Parathyroid adenoma (tissue), 2 donors: ENCODE measurements around the gene GAS7.
A peak's percentile ranks its signal among the peaks of the same experiment; 100 is the strongest.

Experiments used
- H2AFZ ChIP-seq: fragments of 300-600 bp; sonication (generic); one replicate; pipeline ENCODE4 v1.7.0; 2017; ENCODE audit warnings: antibody characterized with exemption, mild to moderate bottlenecking
- H3K27ac ChIP-seq: fragments of 300-600 bp; sonication (generic); one replicate; pipeline ENCODE4 v1.7.0; 2017
- H3K27me3 ChIP-seq: fragments of 300-600 bp; sonication (generic); one replicate; pipeline ENCODE4 v1.7.0; 2017; ENCODE audit warnings: low read length; ENCODE audit not compliant: control insufficient read depth, insufficient read depth
- H3K36me3 ChIP-seq: fragments of 300-600 bp; sonication (generic); one replicate; pipeline ENCODE4 v1.7.0; 2017; ENCODE audit warnings: low read length; ENCODE audit not compliant: control insufficient read depth, insufficient read depth
- H3K4me1 ChIP-seq: fragments of 300-600 bp; sonication (generic); one replicate; pipeline ENCODE4 v1.7.0; 2017; ENCODE audit warnings: control low read depth
- H3K4me2 ChIP-seq: fragments of 300-600 bp; sonication (generic); one replicate; pipeline ENCODE4 v1.7.0; 2017; ENCODE audit warnings: low read length
- H3K4me3 ChIP-seq: fragments of 300-600 bp; sonication (generic); one replicate; pipeline ENCODE4 v1.7.0; 2017; ENCODE audit warnings: low read depth, low read length
- H3K79me2 ChIP-seq: fragments of 300-600 bp; sonication (generic); one replicate; pipeline ENCODE4 v1.7.0; 2017; ENCODE audit warnings: control low read depth
- H3K9ac ChIP-seq: fragments of 300-600 bp; sonication (generic); one replicate; pipeline ENCODE4 v1.7.0; 2017; ENCODE audit warnings: mild to moderate bottlenecking
- H3K9me3 ChIP-seq: fragments of 300-600 bp; sonication (generic); one replicate; pipeline ENCODE4 v1.7.0; 2017; ENCODE audit warnings: low read length; ENCODE audit not compliant: control insufficient read depth
- TF ChIP-seq, protein P1 (sequence below): fragments of 300-600 bp; sonication (generic); IDR thresholded peaks from one replicate; pipeline ENCODE4 v1.7.0; 2017; ENCODE audit warnings: antibody characterized with exemption, mild to moderate bottlenecking
- donor health status: primary hyperparathyroidism.

The GAS7 gene

DNA sequence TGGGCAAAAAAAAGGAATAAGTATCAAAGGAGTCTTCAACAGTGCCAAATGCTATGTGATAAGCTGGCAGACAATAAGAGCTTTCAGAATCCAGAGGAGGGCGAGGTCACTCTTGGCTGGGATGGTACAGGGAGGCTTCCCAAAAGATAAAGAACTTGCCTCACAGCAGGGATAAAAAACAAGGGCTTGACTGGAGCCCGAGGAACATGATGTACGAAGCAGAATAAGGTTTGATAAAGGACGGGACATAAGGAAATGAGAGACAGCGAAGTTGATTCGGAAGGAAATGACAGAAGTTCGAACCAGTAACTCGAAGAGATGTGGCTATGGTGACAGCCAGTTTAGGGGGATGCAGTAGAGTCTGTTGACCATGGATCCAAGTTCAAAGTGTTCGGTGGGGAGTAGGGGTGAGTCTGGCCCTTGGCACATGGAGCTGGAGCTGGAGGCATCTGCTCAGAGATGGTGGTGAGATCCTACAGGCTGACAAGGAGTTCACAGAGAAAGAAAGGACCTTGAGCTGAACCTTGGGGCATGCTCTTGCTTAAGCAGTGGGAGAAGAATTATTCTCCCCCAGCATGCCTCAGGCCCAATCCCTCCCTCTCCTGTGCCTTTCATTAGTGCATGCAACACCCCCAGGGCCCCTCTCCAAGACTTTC is 155.7 kb downstream of the GAS7 start:
- Histone ChIP-seq H3K27me3 (no peaks in the 10 kb centered on the region), H3K79me2 (no peaks in the 10 kb centered on the region), H3K9ac (no peak overlapping the region), H3K9me3 (no peaks in the 10 kb centered on the region), H2AFZ (no peak overlapping the region), H3K36me3 (no peaks in the 10 kb centered on the region), H3K4me3 (no peak overlapping the region), H3K27ac (no peak overlapping the region), H3K4me1 (no peaks in the 10 kb centered on the region), H3K4me2 (no peak overlapping the region)
- TF ChIP-seq, protein P1, sequence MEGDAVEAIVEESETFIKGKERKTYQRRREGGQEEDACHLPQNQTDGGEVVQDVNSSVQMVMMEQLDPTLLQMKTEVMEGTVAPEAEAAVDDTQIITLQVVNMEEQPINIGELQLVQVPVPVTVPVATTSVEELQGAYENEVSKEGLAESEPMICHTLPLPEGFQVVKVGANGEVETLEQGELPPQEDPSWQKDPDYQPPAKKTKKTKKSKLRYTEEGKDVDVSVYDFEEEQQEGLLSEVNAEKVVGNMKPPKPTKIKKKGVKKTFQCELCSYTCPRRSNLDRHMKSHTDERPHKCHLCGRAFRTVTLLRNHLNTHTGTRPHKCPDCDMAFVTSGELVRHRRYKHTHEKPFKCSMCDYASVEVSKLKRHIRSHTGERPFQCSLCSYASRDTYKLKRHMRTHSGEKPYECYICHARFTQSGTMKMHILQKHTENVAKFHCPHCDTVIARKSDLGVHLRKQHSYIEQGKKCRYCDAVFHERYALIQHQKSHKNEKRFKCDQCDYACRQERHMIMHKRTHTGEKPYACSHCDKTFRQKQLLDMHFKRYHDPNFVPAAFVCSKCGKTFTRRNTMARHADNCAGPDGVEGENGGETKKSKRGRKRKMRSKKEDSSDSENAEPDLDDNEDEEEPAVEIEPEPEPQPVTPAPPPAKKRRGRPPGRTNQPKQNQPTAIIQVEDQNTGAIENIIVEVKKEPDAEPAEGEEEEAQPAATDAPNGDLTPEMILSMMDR, result no peak

DNA sequence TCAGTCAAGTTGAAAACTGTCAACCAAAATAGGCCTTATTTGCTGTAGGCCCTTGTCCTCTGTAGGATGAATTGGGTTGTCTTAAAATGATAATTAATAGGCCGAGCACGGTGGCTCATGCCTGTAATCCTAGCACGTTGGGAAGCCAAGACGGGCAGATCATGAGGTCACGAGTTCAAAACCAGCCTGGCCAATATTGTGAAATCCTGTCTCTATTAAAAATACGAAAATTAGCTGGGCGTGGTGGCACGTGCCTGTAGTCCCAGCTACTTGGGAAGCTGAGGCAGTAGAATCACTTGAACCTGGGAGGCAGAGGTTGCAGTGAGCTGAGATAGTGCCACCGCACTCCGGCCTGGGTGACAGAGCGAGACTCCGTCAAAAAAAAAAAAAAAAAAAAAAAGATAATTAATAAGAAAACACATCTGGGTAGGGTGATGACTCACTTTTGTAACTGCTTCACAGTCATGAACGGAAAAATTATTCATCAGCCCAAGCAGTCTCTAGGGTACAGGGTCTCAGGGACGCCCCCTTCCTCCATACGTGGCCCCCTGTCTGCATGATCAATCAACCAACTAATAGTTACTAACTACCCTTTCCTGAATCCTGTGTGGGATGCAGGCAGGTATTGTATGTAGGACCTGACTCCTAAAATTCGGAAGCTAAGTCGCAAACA is 156.4 kb downstream of the GAS7 start:
- H3K9ac ChIP-seq, result no peak overlapping the region
- no peak overlapping the region for H3K4me2 ChIP-seq
- no peaks in the 10 kb centered on the region for H3K27me3 ChIP-seq
- H3K27ac ChIP-seq, result no peak overlapping the region
- no peaks in the 10 kb centered on the region for H3K79me2 ChIP-seq
- no peak overlapping the region for H2AFZ ChIP-seq
- no peaks in the 10 kb centered on the region for H3K4me1 ChIP-seq
- H3K9me3 ChIP-seq, result no peaks in the 10 kb centered on the region
- TF ChIP-seq, protein P1, result no peak
- no peak overlapping the region for H3K4me3 ChIP-seq
- H3K36me3 ChIP-seq, result no peaks in the 10 kb centered on the region

DNA sequence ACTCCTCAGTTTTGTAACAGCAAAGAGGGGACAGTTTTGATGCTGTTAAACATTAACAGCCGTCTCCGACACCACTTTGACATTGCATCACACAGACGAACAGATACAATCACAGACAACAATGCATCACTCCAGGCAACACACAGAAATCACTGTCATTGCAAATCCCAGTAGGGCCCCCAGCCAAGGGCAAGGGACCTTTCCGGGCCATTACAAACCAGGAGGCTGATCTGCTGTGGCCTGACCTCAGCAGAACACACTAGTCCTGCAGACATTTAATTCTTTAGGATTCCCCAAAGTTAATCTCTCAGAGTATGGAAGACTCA is 157.2 kb downstream of the GAS7 start:
- Histone ChIP-seq H3K27me3 (no peaks in the 10 kb centered on the region), H3K4me3 (no peak overlapping the region), H3K9ac (no peak overlapping the region), H3K4me2 (no peak overlapping the region), H3K79me2 (no peaks in the 10 kb centered on the region), H3K4me1 (no peaks in the 10 kb centered on the region), H3K27ac (no peak overlapping the region), H3K9me3 (no peaks in the 10 kb centered on the region), H2AFZ (no peak overlapping the region), H3K36me3 (no peaks in the 10 kb centered on the region)
- TF ChIP-seq, protein P1, result no peak

DNA sequence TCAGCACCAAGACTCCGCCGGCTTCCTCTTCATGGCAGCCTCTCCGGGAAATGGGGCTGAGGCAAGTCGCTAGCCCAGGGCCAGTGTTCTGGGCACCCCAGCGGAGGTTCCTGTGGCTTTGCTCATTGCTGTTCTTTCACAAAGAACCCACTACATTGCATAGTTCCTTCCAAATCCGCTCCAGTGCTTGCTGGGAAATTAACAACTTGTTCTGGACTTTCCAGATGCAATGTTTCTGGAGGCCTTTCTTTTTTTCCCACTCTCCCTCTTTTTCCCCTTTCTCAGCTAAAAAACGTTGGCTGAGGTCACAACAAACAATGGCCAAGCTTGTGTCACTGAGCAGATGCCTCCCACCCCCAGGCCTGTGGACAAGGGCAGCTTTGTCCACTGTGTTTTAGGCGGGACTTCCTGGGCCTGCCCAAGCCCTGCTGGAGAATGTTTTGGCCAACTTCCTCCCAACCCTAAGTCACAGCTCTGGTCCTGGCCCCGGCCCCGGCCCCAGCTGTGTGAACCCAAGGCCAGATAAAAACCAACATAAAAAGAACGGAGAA is 161.8 kb downstream of the GAS7 start:
- no peak overlapping the region for H3K4me3 ChIP-seq
- H3K9me3 ChIP-seq, result no peaks in the 10 kb centered on the region
- TF ChIP-seq, protein P1, result no peak
- H3K9ac ChIP-seq, result no peak overlapping the region
- no peaks in the 10 kb centered on the region for H3K4me1 ChIP-seq
- no peaks in the 10 kb centered on the region for H3K79me2 ChIP-seq
- H3K27me3 ChIP-seq, result no peaks in the 10 kb centered on the region
- H3K27ac ChIP-seq, result peak overlapping the region; percentile 12
- no peak overlapping the region for H3K4me2 ChIP-seq
- no peak overlapping the region for H2AFZ ChIP-seq
- H3K36me3 ChIP-seq, result no peaks in the 10 kb centered on the region
